HepG2 (cell line): Measurements from ENCODE around the gene TMPO. TPM values are rescaled to one million over a fixed set of nuclear protein-coding genes. Genes with fewer than 3 reads are reported as not detected.

Source experiments
- CENPT ChIP-seq: sonication (generic); formaldehyde crosslinking; IDR thresholded peaks from 2 replicates; pipeline ENCODE4 v1.8.0; 2022; ENCODE audit warnings: low read depth, mild to moderate bottlenecking, moderate library complexity, missing genetic modification reagents
- CHCHD3 ChIP-seq: sonication (generic); formaldehyde crosslinking; IDR thresholded peaks from 2 replicates; pipeline ENCODE4 v1.8.0; 2022; ENCODE audit warnings: mild to moderate bottlenecking, missing genetic modification reagents, moderate library complexity
- DR1 ChIP-seq: sonication (generic); formaldehyde crosslinking; IDR thresholded peaks from 2 replicates; pipeline ENCODE4 v1.8.0; 2021; ENCODE audit warnings: mild to moderate bottlenecking, missing genetic modification reagents, inconsistent platforms
- GMEB2 ChIP-seq: IDR thresholded peaks from 2 replicates; pipeline ENCODE4 v1.6.1; 2016; ENCODE audit warnings: missing biosample characterization, missing genetic modification reagents, low read depth
- GTF3A ChIP-seq: sonication (generic); formaldehyde crosslinking; conservative IDR thresholded peaks from 2 replicates; pipeline ENCODE4 v1.4.0; 2020; ENCODE audit warnings: mild to moderate bottlenecking, missing genetic modification reagents
- HMG20B ChIP-seq: conservative IDR thresholded peaks from 2 replicates; pipeline ENCODE4 v1.6.1; 2016; ENCODE audit warnings: missing genetic modification reagents, missing compliant biosample characterization
- HOXA5 ChIP-seq: sonication (generic); formaldehyde crosslinking; IDR thresholded peaks from 2 replicates; pipeline ENCODE4 v1.4.0; 2020; ENCODE audit warnings: missing genetic modification reagents
- KAT7 ChIP-seq: IDR thresholded peaks from 2 replicates; pipeline ENCODE4 v1.6.1; 2018; ENCODE audit warnings: borderline replicate concordance, missing compliant biosample characterization
- KDM1A ChIP-seq: IDR thresholded peaks from 2 replicates; pipeline ENCODE4 v1.6.1; 2016; ENCODE audit warnings: missing compliant biosample characterization
- MTA1 ChIP-seq: sonication (generic); formaldehyde crosslinking; IDR thresholded peaks from 2 replicates; pipeline ENCODE4 v1.4.0; 2020; ENCODE audit warnings: missing genetic modification reagents, mild to moderate bottlenecking, borderline replicate concordance
- NCOA1 ChIP-seq: sonication (generic); formaldehyde crosslinking; IDR thresholded peaks from 2 replicates; pipeline ENCODE4 v1.9.0; 2021; ENCODE audit warnings: missing genetic modification reagents
- RORA ChIP-seq: sonication (generic); formaldehyde crosslinking; IDR thresholded peaks from 2 replicates; pipeline ENCODE4 v1.5.0; 2020; ENCODE audit warnings: mild to moderate bottlenecking, missing genetic modification reagents, moderate library complexity
- THAP11 ChIP-seq: IDR thresholded peaks from 2 replicates; pipeline ENCODE4 v1.6.1; 2016; ENCODE audit warnings: missing biosample characterization, missing genetic modification reagents
- ZNF678 ChIP-seq: sonication (generic); formaldehyde crosslinking; IDR thresholded peaks from 2 replicates; pipeline ENCODE4 v1.4.0; 2020; ENCODE audit warnings: mild to moderate bottlenecking, missing genetic modification reagents
- ZNF724P ChIP-seq: sonication (generic); formaldehyde crosslinking; IDR thresholded peaks from 2 replicates; pipeline ENCODE4 v1.8.0; 2022; ENCODE audit warnings: missing genetic modification reagents, borderline replicate concordance
- polyA plus RNA-seq, 8 experiments: library from polyadenylated mRNA; depleted of rRNA in 3 of 8; stranded (reverse) in 7 of 8; unstranded in 1 of 8; fragments of >200 nt; fragmentation: Illumina TruSeq in 4 of 8; extraction: Trizol in 4 of 8; gene quantifications; 2 replicates each; pipeline versions ENCODE4 v1.2.1 to v1.2.3, GENCODE V29; 2011 to 2016; ENCODE audit warnings: low read depth in 4 of 8, missing spikeins in 1 of 8, mixed read lengths in 1 of 8; ENCODE audit not compliant: insufficient read depth in 1 of 8
- total RNA-seq, 5 experiments: library from RNA; depleted of rRNA; stranded (reverse); fragments of >200 nt; fragmentation: Illumina TruSeq; extraction: Trizol; gene quantifications; 2 replicates each; pipeline ENCODE4 v1.2.3, GENCODE V29; 2016; ENCODE audit warnings: low read depth in 1 of 5
- TF ChIP-seq, protein P1 (sequence below): sonication (generic); formaldehyde crosslinking; IDR thresholded peaks from 2 replicates; pipeline ENCODE4 v1.4.0; 2020; ENCODE audit warnings: low read depth, mild to moderate bottlenecking, missing genetic modification reagents
- TF ChIP-seq, protein P2 (sequence below): sonication (generic); formaldehyde crosslinking; IDR thresholded peaks from 2 replicates; pipeline ENCODE4 v1.4.0; 2020; ENCODE audit warnings: missing genetic modification reagents
- TF ChIP-seq, protein P3 (sequence below): sonication (generic); formaldehyde crosslinking; IDR thresholded peaks from 2 replicates; pipeline ENCODE4 v1.5.0; 2020; ENCODE audit warnings: mild to moderate bottlenecking, missing genetic modification reagents, borderline replicate concordance
- TF ChIP-seq, protein P4 (sequence below): sonication (generic); formaldehyde crosslinking; conservative IDR thresholded peaks from 2 replicates; pipeline ENCODE4 v1.4.0; 2020; ENCODE audit warnings: mild to moderate bottlenecking, missing genetic modification reagents, moderate library complexity

Gene TMPO
- total and polyA plus RNA-seq, 2 of the 13 experiments (the other 11 are each of a cell fraction or from before 2014, with no cell fraction given) = 24.2 to 167 TPM

DNA sequence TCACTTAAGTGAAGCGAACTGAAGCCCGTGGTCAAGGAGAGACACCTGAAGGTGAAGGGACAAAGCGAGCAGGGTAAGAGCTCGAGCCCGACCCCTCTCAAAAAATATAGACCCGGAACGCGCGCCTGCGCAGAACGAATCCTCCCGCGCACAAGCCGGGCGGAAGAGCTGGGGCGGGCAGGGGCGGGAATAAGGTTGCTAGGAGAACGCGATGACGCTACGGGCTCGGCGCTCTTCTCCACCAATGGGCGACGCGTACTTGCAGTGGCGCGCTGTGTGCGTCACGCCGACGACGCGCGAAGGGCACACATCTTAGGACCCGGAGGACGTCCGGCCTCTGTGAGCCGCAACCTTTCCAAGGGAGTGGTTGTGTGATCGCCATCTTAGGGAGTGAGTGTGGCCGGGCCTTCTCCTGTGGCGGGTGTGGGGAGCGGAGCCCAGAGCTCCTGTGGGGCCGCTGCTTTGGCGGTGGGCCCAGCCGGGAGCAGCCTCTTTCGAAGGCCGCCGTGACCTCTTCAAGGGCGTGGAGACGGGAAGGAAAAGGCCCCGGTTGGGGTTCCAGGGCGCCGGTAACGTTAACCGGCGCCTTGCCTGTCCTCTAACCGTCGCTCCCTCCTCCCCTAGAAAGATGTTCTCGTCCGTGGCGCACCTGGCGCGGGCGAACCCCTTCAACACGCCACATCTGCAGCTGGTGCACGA, 78.1 kb downstream of the TMPO start, which contains the start of gene SLC25A3 (continued):
- TF ChIP-seq, protein P1, sequence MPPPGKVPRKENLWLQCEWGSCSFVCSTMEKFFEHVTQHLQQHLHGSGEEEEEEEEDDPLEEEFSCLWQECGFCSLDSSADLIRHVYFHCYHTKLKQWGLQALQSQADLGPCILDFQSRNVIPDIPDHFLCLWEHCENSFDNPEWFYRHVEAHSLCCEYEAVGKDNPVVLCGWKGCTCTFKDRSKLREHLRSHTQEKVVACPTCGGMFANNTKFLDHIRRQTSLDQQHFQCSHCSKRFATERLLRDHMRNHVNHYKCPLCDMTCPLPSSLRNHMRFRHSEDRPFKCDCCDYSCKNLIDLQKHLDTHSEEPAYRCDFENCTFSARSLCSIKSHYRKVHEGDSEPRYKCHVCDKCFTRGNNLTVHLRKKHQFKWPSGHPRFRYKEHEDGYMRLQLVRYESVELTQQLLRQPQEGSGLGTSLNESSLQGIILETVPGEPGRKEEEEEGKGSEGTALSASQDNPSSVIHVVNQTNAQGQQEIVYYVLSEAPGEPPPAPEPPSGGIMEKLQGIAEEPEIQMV (CRISPR knock-in tag) = peak; percentile 68; the same call in 1 of the 2 replicates
- TF ChIP-seq KDM1A (CRISPR knock-in tag) (no peak), GTF3A (CRISPR knock-in tag) (no peak), HMG20B (no peak), MTA1 (CRISPR knock-in tag) (no peak), GMEB2 (peak; percentile 89), CENPT (no peak), NCOA1 (CRISPR knock-in tag) (no peak), ZNF724P (0 out of 2 replicates have a peak, but pooled peaks have one; percentile 42), CHCHD3 (CRISPR knock-in tag) (no peak), KAT7 (CRISPR knock-in tag) (peak; percentile 93; the same call in 1 of the 2 replicates), DR1 (CRISPR knock-in tag) (peak; percentile 97), HOXA5 (CRISPR knock-in tag) (peak; percentile 58; the same call in 1 of the 2 replicates), THAP11 (peak; percentile 91), ZNF678 (CRISPR knock-in tag) (no peak), RORA (CRISPR knock-in tag) (no peak)
- TF ChIP-seq, protein P2, sequence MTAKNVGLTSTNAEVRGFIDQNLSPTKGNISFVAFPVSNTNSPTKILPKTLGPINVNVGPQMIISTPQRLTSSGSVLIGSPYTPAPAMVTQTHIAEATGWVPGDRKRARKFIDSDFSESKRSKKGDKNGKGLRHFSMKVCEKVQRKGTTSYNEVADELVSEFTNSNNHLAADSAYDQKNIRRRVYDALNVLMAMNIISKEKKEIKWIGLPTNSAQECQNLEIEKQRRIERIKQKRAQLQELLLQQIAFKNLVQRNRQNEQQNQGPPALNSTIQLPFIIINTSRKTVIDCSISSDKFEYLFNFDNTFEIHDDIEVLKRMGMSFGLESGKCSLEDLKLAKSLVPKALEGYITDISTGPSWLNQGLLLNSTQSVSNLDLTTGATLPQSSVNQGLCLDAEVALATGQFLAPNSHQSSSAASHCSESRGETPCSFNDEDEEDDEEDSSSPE (CRISPR knock-in tag) = peak; percentile 95
- TF ChIP-seq, protein P3, sequence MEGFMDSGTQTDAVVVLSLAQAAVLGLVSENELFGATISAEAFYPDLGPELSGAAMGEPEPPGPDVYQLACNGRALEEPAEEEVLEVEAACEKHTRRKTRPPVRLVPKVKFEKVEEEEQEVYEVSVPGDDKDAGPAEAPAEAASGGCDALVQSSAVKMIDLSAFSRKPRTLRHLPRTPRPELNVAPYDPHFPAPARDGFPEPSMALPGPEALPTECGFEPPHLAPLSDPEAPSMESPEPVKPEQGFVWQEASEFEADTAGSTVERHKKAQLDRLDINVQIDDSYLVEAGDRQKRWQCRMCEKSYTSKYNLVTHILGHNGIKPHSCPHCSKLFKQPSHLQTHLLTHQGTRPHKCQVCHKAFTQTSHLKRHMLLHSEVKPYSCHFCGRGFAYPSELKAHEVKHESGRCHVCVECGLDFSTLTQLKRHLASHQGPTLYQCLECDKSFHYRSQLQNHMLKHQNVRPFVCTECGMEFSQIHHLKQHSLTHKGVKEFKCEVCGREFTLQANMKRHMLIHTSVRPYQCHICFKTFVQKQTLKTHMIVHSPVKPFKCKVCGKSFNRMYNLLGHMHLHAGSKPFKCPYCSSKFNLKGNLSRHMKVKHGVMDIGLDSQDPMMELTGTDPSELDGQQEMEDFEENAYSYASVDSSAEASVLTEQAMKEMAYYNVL (CRISPR knock-in tag) = no peak
- TF ChIP-seq, protein P4, sequence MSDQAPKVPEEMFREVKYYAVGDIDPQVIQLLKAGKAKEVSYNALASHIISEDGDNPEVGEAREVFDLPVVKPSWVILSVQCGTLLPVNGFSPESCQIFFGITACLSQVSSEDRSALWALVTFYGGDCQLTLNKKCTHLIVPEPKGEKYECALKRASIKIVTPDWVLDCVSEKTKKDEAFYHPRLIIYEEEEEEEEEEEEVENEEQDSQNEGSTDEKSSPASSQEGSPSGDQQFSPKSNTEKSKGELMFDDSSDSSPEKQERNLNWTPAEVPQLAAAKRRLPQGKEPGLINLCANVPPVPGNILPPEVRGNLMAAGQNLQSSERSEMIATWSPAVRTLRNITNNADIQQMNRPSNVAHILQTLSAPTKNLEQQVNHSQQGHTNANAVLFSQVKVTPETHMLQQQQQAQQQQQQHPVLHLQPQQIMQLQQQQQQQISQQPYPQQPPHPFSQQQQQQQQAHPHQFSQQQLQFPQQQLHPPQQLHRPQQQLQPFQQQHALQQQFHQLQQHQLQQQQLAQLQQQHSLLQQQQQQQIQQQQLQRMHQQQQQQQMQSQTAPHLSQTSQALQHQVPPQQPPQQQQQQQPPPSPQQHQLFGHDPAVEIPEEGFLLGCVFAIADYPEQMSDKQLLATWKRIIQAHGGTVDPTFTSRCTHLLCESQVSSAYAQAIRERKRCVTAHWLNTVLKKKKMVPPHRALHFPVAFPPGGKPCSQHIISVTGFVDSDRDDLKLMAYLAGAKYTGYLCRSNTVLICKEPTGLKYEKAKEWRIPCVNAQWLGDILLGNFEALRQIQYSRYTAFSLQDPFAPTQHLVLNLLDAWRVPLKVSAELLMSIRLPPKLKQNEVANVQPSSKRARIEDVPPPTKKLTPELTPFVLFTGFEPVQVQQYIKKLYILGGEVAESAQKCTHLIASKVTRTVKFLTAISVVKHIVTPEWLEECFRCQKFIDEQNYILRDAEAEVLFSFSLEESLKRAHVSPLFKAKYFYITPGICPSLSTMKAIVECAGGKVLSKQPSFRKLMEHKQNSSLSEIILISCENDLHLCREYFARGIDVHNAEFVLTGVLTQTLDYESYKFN (CRISPR knock-in tag) = peak; percentile 34; the same call in 1 of the 2 replicates
